Anterior cingulate cortex (tissue), 58 donors: ENCODE measurements around the gene NLRP12.
A peak's percentile ranks its signal among the peaks of the same experiment; 100 is the strongest.
"Not testable (repeated sequence)": the region's sequence is repeated elsewhere in the genome, so short reads cannot be mapped to it uniquely, and the experiment has no call there.

Experiments used
- DNase-seq, 58 donors: peaks; one replicate each; lab custom pipeline; 2025; lab: John Stamatoyannopoulos, UW

Gene NLRP12

GRCh38 chr19:53782698-53783097 lies 41.4 kb downstream of the NLRP12 start:
- no peak for DNase-seq

- not testable (repeated sequence) for DNase-seq
These were observed 42.8 kb downstream of the NLRP12 start for GRCh38 chr19:53781332-53781731.

GRCh38 chr19:53780506-53780905 lies 43.6 kb downstream of the NLRP12 start:
- DNase-seq = no peak

- no peak for DNase-seq
These were observed 48.6 kb downstream of the NLRP12 start for GRCh38 chr19:53775524-53775923.

- DNase-seq = not testable (repeated sequence)
These were observed 49.6 kb downstream of the NLRP12 start for GRCh38 chr19:53774491-53774890.

- DNase-seq = no peak
These were observed 50.1 kb downstream of the NLRP12 start for GRCh38 chr19:53773999-53774398.

GRCh38 chr19:53772943-53773342 lies 51.2 kb downstream of the NLRP12 start:
- peak in 23 of 58 donors; percentile 0 to 22 (median 3) for DNase-seq

GRCh38 chr19:53771144-53771543 lies 53.0 kb downstream of the NLRP12 start:
- DNase-seq = no peak

GRCh38 chr19:53769696-53770309 lies 54.3 kb downstream of the NLRP12 start:
- DNase-seq = not testable (repeated sequence)

GRCh38 chr19:53768401-53768800 lies 55.7 kb downstream of the NLRP12 start:
- DNase-seq = no peak

- DNase-seq = not testable (repeated sequence)
These were observed 65.1 kb downstream of the NLRP12 start for GRCh38 chr19:53758991-53759390.
